GM19043 (cell line): ENCODE data around the gene WNK1.
"Not testable (repeated sequence)": the region's sequence is repeated elsewhere in the genome, so short reads cannot be mapped to it uniquely, and the experiment has no call there.

Source experiments
- ATAC-seq: cut with Tn5 transposase; IDR thresholded peaks from one replicate; pipeline ENCODE4 v1.9.1; 2021; ENCODE audit warnings: low read depth; ENCODE audit not compliant: unreplicated experiment

Gene WNK1

DNA sequence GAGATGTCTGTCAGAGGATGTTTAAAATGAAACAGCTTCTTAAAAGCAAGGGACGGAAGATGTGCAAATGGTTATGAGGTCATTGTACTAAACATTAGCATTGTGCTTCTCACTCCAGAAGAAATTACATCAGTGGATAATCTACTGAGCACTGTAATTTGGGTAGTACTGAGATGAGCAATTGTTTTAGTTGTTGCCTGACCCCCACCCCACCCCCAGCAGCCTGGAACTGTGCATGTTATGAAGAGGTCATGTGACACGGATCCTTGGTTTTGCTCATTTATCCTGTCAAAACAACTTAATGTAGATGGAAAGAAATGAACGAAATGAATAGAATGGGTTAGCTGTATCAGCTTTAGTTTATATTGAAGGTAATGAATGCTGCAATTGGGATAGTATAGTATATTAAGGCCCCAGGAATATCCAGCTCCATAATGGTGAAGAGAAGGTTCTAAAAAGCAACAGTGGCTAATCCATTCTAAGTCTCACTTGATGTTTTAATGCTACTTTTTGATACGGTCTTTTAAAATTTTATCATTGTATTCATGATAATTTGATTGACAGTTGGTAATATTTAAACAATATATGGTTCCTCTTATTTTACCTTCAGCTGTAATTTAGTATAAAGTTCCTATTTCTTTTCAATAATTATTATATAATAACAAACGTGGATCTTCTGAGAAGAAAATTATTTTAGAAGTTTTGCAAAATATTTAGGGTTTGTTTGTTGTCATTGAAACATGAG is 58.5 kb downstream of the WNK1 start:
- no peak for ATAC-seq

DNA sequence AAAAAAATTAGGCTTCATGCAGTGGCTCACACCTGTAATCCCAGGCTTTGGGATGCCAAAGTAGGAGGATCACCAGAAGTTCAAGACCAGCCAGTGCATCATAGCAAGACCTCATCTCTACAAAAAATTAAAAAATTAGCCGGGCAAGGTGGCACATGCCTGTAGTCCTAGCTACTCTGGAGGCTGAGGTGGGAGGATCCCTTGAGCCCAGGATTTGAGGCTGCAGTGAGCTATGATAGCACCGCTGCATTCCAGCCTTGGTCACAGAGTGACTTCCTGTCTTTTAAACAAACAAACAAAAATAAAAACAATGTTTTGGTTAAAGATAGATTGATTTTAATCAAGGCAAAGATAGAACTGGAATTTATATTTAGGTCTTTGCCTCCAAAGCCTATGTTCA is 60.6 kb downstream of the WNK1 start:
- no peak for ATAC-seq

DNA sequence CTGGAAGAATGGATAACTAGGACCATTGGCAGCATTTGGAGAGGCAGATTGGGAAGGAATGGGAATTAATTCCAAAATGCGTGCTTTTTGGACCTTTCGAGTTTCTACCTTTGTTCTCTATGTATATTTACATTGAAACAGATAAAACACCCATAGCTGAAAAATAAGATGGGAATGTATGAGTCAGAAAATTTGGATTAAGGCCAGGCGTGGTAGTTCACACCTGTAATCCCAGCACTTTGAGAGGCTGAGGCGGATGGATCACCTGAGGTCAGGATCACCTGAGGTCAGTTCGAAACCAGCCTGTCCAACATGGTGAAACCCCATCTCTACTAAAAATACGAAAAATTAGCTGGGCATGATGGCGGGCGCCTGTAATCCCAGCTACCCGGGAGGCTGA is 65.1 kb downstream of the WNK1 start:
- ATAC-seq: not testable (repeated sequence)

GRCh38 chr12:817941-818600 is 65.7 kb downstream of the WNK1 start:
- no peak for ATAC-seq

DNA sequence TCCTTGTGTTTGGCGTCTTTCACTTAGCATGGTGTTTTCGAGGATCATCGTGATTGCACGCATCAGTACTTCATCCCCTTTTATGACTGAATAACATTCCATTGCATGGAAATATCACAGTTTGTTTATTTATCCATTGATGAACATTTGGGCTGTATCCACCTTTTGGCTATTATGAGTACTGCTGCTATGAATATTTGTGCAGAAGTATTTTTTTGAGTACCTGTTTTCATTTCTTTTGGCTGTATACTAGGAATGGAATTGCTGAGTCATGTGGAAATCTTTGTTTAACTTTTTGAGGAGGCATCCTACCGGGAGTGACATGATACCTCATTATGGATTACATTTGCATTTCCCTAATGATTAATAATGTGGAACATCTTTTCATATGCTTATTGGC is 66.4 kb downstream of the WNK1 start:
- ATAC-seq: no peak

DNA sequence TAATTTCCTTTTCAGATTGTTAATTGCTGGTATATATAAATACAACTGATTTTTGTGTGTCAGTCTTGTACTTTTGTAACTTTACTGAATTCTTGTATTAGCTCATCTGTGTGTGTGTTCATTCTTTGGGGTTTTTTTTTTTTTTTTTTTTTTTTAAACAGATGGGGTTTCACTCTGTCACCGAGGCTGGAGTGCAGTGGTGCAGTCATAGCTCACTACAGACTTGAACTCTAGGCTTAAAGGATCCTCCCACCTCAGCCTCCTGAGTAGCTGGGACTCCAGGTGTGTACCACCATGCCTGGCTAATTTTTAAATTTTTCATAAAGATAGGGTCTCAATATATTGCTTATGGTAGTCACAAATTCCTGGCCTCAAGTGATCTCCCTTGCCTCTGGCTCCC is 68.0 kb downstream of the WNK1 start:
- ATAC-seq: no peak

DNA sequence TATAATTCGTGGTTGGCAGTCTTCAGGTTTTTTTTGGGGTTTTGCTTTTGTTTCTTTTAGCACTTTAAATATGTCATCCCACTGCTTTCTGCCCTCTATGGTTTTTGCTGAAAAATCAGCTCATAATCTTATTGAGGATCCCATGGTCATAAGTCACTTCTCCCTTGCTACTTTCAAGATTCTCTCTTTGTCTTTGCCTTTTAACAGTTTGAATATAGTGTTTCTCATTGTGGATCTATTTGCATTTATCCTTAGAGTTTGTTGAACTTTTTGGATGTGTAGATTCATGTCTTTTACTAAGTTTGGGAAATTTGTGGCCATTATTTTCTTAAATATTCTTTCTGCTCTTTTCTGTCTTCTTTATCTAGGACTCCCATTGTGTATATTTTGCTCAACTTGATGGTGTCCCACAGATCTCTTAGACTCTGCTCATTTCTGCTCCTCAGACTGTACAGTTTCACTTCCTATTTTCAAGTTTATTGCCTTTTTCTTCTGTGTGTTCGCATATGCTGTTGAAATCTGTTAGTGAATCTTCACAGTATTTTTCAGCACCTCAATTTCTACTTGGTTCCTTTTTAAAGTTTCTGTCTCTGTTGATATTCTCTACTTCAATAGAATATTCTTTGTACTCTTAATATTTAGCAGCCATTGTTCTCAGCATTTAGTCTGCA is 70.8 kb downstream of the WNK1 start:
- ATAC-seq: peak; percentile 91

- no peak for ATAC-seq
Observed at GRCh38 chr12:826331-826730, 74.0 kb downstream of the WNK1 start.

DNA sequence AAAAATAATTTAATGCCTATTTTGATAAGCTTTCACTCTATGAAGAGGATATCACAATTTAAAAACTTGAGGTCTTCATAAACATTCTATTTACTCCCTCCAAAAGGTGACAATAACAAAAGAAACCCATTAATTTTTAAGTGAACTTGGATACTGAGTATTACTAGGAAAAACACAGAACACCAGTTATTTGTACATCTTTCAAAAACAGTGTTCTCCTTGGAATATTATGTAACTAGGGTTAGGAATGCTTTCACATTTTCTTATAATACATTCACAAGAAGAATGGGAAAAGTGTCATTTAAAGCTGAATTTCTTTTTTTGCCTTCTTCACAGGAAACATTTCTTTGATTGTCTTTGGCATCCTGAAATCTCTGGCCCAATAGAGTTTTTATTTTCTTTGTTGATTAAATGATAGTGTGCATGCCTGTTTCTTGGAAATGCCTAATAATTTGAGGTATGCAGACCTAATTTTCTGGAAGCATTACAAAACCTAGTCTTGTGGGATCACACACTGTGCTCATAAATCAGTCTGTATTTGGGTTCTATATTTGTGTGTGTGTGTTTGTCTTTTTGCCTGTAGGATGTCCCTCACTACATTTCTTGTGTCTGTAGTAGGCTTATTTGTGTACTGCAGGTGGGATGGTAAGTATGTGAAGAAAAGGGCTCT is 76.5 kb downstream of the WNK1 start:
- ATAC-seq: no peak

GRCh38 chr12:830111-830867 is 77.9 kb downstream of the WNK1 start:
- ATAC-seq: no peak

- no peak for ATAC-seq
Observed at GRCh38 chr12:835754-836518, 83.6 kb downstream of the WNK1 start.

GRCh38 chr12:836952-837351 is 84.6 kb downstream of the WNK1 start:
- no peak for ATAC-seq

GRCh38 chr12:837548-837947 is 85.2 kb downstream of the WNK1 start:
- ATAC-seq: no peak

GRCh38 chr12:843609-844008 is 91.2 kb downstream of the WNK1 start:
- no peak for ATAC-seq

DNA sequence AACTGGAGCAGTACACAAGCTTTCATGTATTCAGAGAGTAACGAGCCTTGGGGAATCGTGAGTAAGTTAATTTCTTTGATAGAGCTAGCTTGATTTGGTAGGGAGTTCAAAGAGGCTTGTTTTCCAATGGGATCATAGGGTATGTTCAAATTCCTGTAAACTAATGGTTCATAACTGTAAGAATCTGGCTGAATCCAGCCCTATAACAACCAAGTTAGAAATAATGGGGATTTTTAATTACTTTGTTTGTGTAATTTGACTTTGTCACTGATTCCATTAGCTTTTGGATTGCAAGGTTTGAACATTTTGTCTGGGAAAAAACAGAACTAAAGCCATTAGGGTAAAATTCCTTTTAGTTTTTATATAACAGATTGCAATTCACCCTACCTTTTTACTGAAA is 94.0 kb downstream of the WNK1 start:
- ATAC-seq: no peak

- no peak for ATAC-seq
Observed at GRCh38 chr12:848173-848865, 95.9 kb downstream of the WNK1 start.

- no peak for ATAC-seq
Observed at GRCh38 chr12:848882-849527, 96.6 kb downstream of the WNK1 start.

DNA sequence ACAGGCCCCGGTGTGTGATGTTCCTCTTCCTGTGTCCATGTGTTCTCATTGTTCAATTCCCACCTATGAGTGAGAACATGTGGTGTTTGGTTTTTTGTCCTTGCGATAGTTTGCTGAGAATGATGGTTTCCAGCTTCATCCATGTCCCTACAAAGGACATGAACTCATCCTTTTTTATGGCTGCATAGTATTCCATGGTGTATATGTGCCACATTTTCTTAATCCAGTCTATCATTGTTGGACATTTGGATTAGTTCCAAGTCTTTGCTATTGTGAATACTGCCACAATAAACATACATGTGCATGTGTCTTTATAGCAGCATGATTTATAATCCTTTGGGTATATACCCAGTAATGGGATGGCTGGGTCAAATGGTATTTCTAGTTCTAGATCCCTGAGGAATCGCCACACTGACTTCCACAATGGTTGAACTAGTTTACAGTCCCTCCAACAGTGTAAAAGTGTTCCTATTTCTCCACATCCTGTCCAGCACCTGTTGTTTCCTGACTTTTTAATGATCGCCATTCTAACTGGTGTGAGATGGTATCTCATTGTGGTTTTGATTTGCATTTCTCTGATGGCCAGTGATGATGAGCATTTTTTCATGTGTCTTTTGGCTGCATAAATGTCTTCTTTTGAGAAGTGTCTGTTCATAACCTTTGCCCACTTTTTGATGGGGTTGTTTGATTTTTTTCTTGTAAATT is 97.5 kb downstream of the WNK1 start:
- not testable (repeated sequence) for ATAC-seq
